ENCODE measurements around the gene RIPK3. TPM values are rescaled to one million over a fixed set of nuclear protein-coding genes. Genes with fewer than 3 reads are reported as not detected.
A peak's percentile ranks its signal among the peaks of the same experiment; 100 is the strongest.

The RIPK3 gene
- total RNA-seq (2014; rRNA removed; shearing (Covaris generic)) (8.1 and 13.8 TPM in 2 replicates), total RNA-seq (2022) (14.5 and 18.8 TPM in 2 replicates), Bru-seq, nascent RNA (percentile 55 among the genes with signal in this experiment), BruChase-seq, experiment 1, labeled RNA remaining after a 6-hour chase (percentile 51 among the genes with signal in this experiment), BruChase-seq, experiment 2, labeled RNA remaining after a 2-hour chase (percentile 55 among the genes with signal in this experiment)
- long read RNA-seq, transcript RIPK3-201 (10 exons, 1,930 nt) = major isoform, 9 of 23 reads
- long read RNA-seq, partial matches to known transcripts = 2 of 23 reads
- long read RNA-seq, other reads (novel, unspliced or antisense) = 11 of 23 reads

DNA sequence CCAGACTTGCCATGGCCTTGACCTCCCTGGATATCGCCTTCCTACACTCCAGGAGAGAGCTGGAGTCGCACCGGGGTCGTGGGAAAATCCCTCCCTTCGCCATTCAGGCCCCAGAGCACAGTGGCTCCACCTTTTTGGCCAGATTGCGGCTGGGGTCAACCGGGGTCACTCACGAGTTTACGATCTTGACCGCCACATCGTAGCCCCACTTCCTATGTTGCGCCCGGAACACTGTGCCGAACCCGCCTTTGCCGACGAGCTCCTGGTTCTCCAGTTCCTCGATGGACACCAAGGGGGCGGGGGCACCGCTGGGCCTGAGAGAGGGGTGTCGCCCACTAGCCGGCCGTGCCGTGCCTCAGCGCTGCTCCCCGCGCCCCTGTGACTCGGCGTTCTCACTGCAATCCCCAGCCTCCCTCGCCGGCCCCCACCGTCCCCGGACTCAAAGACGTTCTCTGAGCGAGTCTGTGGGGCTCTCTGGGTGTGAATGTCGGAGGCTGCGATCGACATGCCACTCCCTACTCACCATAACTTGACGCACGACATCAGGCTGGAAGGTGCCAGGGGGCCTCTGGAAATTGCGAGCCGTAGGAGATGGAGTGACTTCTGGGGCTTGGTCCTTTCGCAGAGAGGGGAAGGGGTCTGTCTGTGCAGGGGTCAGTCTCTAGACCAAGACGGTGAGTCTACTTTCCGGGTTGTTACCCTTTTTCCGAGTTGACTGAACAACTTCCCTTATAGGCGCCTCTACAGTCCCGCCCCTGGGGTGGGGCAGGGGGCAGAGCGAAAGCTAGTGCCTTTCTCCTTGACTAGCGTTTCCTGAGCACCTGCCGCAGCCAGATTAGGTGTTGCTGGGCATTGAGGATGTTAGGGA lies at the start of gene RIPK3:
RIPK3 (minus strand) TSS at position 708 of the 868 bp plus-strand sequence; CDS start at position 543, 165 bp downstream.
- Histone ChIP-seq H3K27ac (ENCODE audit: low read depth, low read length, poor library complexity, severe bottlenecking) (no peak within 1 kb of the TSS), H3K4me3 (ENCODE audit: low read depth, low read length, poor library complexity, severe bottlenecking) (peak within 1 kb of the TSS; percentile 71), H3K4me1 (ENCODE audit: insufficient read depth, low read length, poor library complexity, severe bottlenecking) (peaks cover 14% of the 10 kb centered on the region), H3K4me2 (ENCODE audit: low read length) (peak within 1 kb of the TSS; percentile 75), H3K79me2 (ENCODE audit: insufficient read depth, low read depth, low read length) (no peaks in the 10 kb centered on the region), H3K9me3 (ENCODE audit: low read length) (no peaks in the 10 kb centered on the region), H3K9me2 (ENCODE audit: insufficient read depth, low read length) (no peaks in the 10 kb centered on the region), H4K20me1 (ENCODE audit: insufficient read depth, low read length) (no peaks in the 10 kb centered on the region), H3K36me3 (ENCODE audit: insufficient read depth, low read length) (no peaks in the 10 kb centered on the region), H2AFZ (ENCODE audit: low read length) (peak within 1 kb of the TSS; percentile 87)
- POLR2A ChIA-PET = interaction anchor here (0.9 to 2.6 kb wide), 8 partner anchors 12 to 103 kb away, joined by 3 to 6 read pairs (median 4); partner anchors contain the start of genes SDR39U1 and TINF2
- intact Hi-C loops (cut with micrococcal nuclease; ENCODE audit: unreplicated experiment) = loop anchor here (10.0 kb wide), 1 partner anchor 335 kb away; no protein-coding TSS in a partner anchor
- TSS peak; percentile 71 for BruUV-seq (replicated peaks)
- TF ChIP-seq, protein P1, sequence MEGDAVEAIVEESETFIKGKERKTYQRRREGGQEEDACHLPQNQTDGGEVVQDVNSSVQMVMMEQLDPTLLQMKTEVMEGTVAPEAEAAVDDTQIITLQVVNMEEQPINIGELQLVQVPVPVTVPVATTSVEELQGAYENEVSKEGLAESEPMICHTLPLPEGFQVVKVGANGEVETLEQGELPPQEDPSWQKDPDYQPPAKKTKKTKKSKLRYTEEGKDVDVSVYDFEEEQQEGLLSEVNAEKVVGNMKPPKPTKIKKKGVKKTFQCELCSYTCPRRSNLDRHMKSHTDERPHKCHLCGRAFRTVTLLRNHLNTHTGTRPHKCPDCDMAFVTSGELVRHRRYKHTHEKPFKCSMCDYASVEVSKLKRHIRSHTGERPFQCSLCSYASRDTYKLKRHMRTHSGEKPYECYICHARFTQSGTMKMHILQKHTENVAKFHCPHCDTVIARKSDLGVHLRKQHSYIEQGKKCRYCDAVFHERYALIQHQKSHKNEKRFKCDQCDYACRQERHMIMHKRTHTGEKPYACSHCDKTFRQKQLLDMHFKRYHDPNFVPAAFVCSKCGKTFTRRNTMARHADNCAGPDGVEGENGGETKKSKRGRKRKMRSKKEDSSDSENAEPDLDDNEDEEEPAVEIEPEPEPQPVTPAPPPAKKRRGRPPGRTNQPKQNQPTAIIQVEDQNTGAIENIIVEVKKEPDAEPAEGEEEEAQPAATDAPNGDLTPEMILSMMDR (conservative IDR thresholded peaks at IDR 0.05; ENCODE audit: low read length) = no peak
- TF ChIP-seq EZH2phosphoT487 (IDR thresholded peaks at IDR 0.05; ENCODE audit: borderline replicate concordance, low read depth, low read length) = no peak
- CTCF ChIA-PET (ENCODE audit: unreplicated experiment) = interaction anchor here (1.2 to 3.6 kb wide), 4 partner anchors 23 to 92 kb away, joined by 3 to 16 read pairs (median 4); no protein-coding TSS in a partner anchor
- DNase-seq (ENCODE audit: low spot score) = peak; percentile 70

DNA sequence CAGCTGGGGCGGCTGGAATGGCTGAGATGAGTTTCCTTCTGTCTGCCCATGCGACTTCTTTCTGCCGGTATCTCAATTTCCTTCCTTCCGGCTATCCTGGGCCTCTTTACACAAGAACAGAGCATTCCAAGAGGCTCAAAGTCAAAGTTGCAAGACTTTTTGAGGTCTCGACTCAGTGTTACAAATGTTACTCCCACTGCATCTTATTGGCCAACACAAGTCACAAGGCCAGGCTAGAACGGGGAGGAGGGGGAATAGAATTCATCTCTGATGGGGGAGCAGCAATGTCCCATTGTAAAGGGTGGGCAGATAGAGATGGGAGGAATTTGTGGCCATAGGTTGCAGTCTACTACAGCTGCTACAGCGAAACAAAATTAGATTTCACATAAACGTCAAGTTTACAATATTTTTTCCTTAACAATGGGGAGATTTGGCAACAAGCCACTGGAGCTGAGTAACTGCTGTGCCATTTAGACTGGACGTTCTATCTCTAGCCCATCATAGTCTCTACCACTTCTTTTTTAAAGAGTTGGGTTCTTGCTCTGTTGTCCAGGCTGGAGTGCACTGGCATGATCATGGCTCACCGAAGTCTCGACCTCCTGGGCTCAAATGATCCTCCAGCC lies 49.5 kb upstream of the RIPK3 start:
- POLR2A ChIA-PET = interaction anchor here (0.6 kb wide), 1 partner anchor 33 kb away, joined by 3 read pairs; no protein-coding TSS in a partner anchor
- Histone ChIP-seq H4K20me1 (ENCODE audit: insufficient read depth, low read length) (no peaks in the 10 kb centered on the region), H2AFZ (ENCODE audit: low read length) (no peak overlapping the region), H3K27ac (ENCODE audit: low read depth, low read length, poor library complexity, severe bottlenecking) (no peak overlapping the region), H3K4me3 (ENCODE audit: low read depth, low read length, poor library complexity, severe bottlenecking) (no peak overlapping the region), H3K4me2 (ENCODE audit: low read length) (no peak overlapping the region), H3K79me2 (ENCODE audit: insufficient read depth, low read depth, low read length) (no peaks in the 10 kb centered on the region), H3K36me3 (ENCODE audit: insufficient read depth, low read length) (no peaks in the 10 kb centered on the region), H3K9me2 (ENCODE audit: insufficient read depth, low read length) (no peaks in the 10 kb centered on the region), H3K9me3 (ENCODE audit: low read length) (no peaks in the 10 kb centered on the region), H3K4me1 (ENCODE audit: insufficient read depth, low read length, poor library complexity, severe bottlenecking) (peaks cover 12% of the 10 kb centered on the region)
- CTCF ChIA-PET (ENCODE audit: unreplicated experiment) = interaction anchor here (1.3 kb wide), 1 partner anchor 42 kb away, joined by 3 read pairs; no protein-coding TSS in a partner anchor
- BruUV-seq (replicated peaks) = no TSS peak
- intact Hi-C loops (cut with micrococcal nuclease; ENCODE audit: unreplicated experiment) = no loop called here
- no peak for DNase-seq (ENCODE audit: low spot score)
- TF ChIP-seq EZH2phosphoT487 (IDR thresholded peaks at IDR 0.05; ENCODE audit: borderline replicate concordance, low read depth, low read length) = no peak
- TF ChIP-seq, protein P1 (conservative IDR thresholded peaks at IDR 0.05; ENCODE audit: low read length) = no peak
